Thyroid gland (tissue), 4 donors: ENCODE results near the gene SPTBN1.

Experiments used
- CTCF ChIP-seq, 6 experiments: fragments of 200-600 bp in 3 of 6; fragments of 450-650 bp in 3 of 6; sonication (generic) in 3 of 6; IDR thresholded peaks; one replicate each; pipeline ENCODE4 v1.5.1; 2016 to 2019; ENCODE audit warnings: antibody characterized with exemption in 6 of 6, mild to moderate bottlenecking in 2 of 6, inconsistent platforms in 1 of 6, moderate library complexity in 1 of 6
- POLR2A ChIP-seq, 2 donors: fragments of 450-650 bp; IDR thresholded peaks; one replicate each; pipeline ENCODE4 v1.6.1; 2017; ENCODE audit warnings: antibody characterized with exemption in 2 of 2, mild to moderate bottlenecking in 2 of 2, moderate library complexity in 1 of 2

GRCh38 chr2:54549917-54550518 lies 93.9 kb downstream of the SPTBN1 start:
- no peak for TF ChIP-seq POLR2A (IDR thresholded peaks at IDR 0.05)
- no peak for TF ChIP-seq CTCF (IDR thresholded peaks at IDR 0.05)
